ENCODE data around the gene BMP7.

Gene BMP7

GRCh38 chr20:57195023-57195422 is 71.4 kb downstream of the BMP7 start:
- H2AFZ ChIP-seq (ENCODE audit: low read length) = no peak overlapping the region
- H3K4me2 ChIP-seq (ENCODE audit: low read depth, low read length, poor library complexity, severe bottlenecking) = no peak overlapping the region
- H4K20me1 ChIP-seq (ENCODE audit: insufficient read depth, low read length, poor library complexity, severe bottlenecking) = no peaks in the 10 kb centered on the region
- H3K4me1 ChIP-seq (ENCODE audit: insufficient read depth, low read length, poor library complexity, severe bottlenecking) = no peaks in the 10 kb centered on the region
- no peak overlapping the region for H3K9ac ChIP-seq (ENCODE audit: low read depth, low read length, poor library complexity, severe bottlenecking)
- H3K36me3 ChIP-seq (ENCODE audit: insufficient read depth, low read length) = no peaks in the 10 kb centered on the region
- no peaks in the 10 kb centered on the region for H3K9me2 ChIP-seq (replicated peaks; ENCODE audit: low read depth, low read length)
- H3K4me3 ChIP-seq (ENCODE audit: low read length, poor library complexity, severe bottlenecking) = no peak overlapping the region
- no peaks in the 10 kb centered on the region for H3K9me3 ChIP-seq (ENCODE audit: insufficient read depth, low read depth, low read length)
- no peaks in the 10 kb centered on the region for H3K27me3 ChIP-seq (ENCODE audit: insufficient read depth, low read length, poor library complexity, severe bottlenecking)
- TF ChIP-seq EZH2phosphoT487 (IDR thresholded peaks at IDR 0.05; ENCODE audit: borderline replicate concordance) (no peak), CTCF (conservative IDR thresholded peaks at IDR 0.05; ENCODE audit: low read length) (no peak)
- no peaks in the 10 kb centered on the region for H3F3A ChIP-seq (ENCODE audit: low read depth)
- no peaks in the 10 kb centered on the region for H3K79me2 ChIP-seq (ENCODE audit: insufficient read depth, low read length)

- no peaks in the 10 kb centered on the region for H3K9me3 ChIP-seq (ENCODE audit: insufficient read depth, low read depth, low read length)
- no peaks in the 10 kb centered on the region for H3K79me2 ChIP-seq (ENCODE audit: insufficient read depth, low read length)
- no peak overlapping the region for H3K4me3 ChIP-seq (ENCODE audit: low read length, poor library complexity, severe bottlenecking)
- H2AFZ ChIP-seq (ENCODE audit: low read length) = no peak overlapping the region
- H3K36me3 ChIP-seq (ENCODE audit: insufficient read depth, low read length) = no peaks in the 10 kb centered on the region
- no peaks in the 10 kb centered on the region for H3K27me3 ChIP-seq (ENCODE audit: insufficient read depth, low read length, poor library complexity, severe bottlenecking)
- TF ChIP-seq CTCF (conservative IDR thresholded peaks at IDR 0.05; ENCODE audit: low read length) (no peak), EZH2phosphoT487 (IDR thresholded peaks at IDR 0.05; ENCODE audit: borderline replicate concordance) (no peak)
- H3K4me2 ChIP-seq (ENCODE audit: low read depth, low read length, poor library complexity, severe bottlenecking) = no peak overlapping the region
- no peaks in the 10 kb centered on the region for H3F3A ChIP-seq (ENCODE audit: low read depth)
- no peaks in the 10 kb centered on the region for H4K20me1 ChIP-seq (ENCODE audit: insufficient read depth, low read length, poor library complexity, severe bottlenecking)
- H3K9me2 ChIP-seq (replicated peaks; ENCODE audit: low read depth, low read length) = no peaks in the 10 kb centered on the region
- H3K4me1 ChIP-seq (ENCODE audit: insufficient read depth, low read length, poor library complexity, severe bottlenecking) = no peaks in the 10 kb centered on the region
- no peak overlapping the region for H3K9ac ChIP-seq (ENCODE audit: low read depth, low read length, poor library complexity, severe bottlenecking)
Measured at GRCh38 chr20:57194154-57194553, 72.3 kb downstream of the BMP7 start.

GRCh38 chr20:57193094-57193493 is 73.3 kb downstream of the BMP7 start:
- H3K9me2 ChIP-seq (replicated peaks; ENCODE audit: low read depth, low read length) = no peaks in the 10 kb centered on the region

More at GRCh38 chr20:57193094-57193493, 73.3 kb downstream of the BMP7 start:
- no peaks in the 10 kb centered on the region for H3K79me2 ChIP-seq (ENCODE audit: insufficient read depth, low read length)
- H2AFZ ChIP-seq (ENCODE audit: low read length) = no peak overlapping the region
- no peak overlapping the region for H3K4me2 ChIP-seq (ENCODE audit: low read depth, low read length, poor library complexity, severe bottlenecking)
- no peaks in the 10 kb centered on the region for H3K9me3 ChIP-seq (ENCODE audit: insufficient read depth, low read depth, low read length)
- TF ChIP-seq CTCF (conservative IDR thresholded peaks at IDR 0.05; ENCODE audit: low read length) = no peak
- no peak for TF ChIP-seq EZH2phosphoT487 (IDR thresholded peaks at IDR 0.05; ENCODE audit: borderline replicate concordance)
- no peak overlapping the region for H3K4me3 ChIP-seq (ENCODE audit: low read length, poor library complexity, severe bottlenecking)
- H3K4me1 ChIP-seq (ENCODE audit: insufficient read depth, low read length, poor library complexity, severe bottlenecking) = no peaks in the 10 kb centered on the region
- no peaks in the 10 kb centered on the region for H3F3A ChIP-seq (ENCODE audit: low read depth)
- H3K36me3 ChIP-seq (ENCODE audit: insufficient read depth, low read length) = no peaks in the 10 kb centered on the region
- no peaks in the 10 kb centered on the region for H4K20me1 ChIP-seq (ENCODE audit: insufficient read depth, low read length, poor library complexity, severe bottlenecking)
- no peak overlapping the region for H3K9ac ChIP-seq (ENCODE audit: low read depth, low read length, poor library complexity, severe bottlenecking)
- no peaks in the 10 kb centered on the region for H3K27me3 ChIP-seq (ENCODE audit: insufficient read depth, low read length, poor library complexity, severe bottlenecking)
